HepG2 (cell line): ENCODE measurements around the gene MCF2L. TPM values are rescaled to one million over a fixed set of nuclear protein-coding genes. Genes with fewer than 3 reads are reported as not detected.

ENCODE experiments used
- AHR ChIP-seq: IDR thresholded peaks from 2 replicates; pipeline ENCODE4 v1.6.1; 2018; ENCODE audit warnings: missing genetic modification reagents, missing compliant biosample characterization
- ATF4 ChIP-seq, 2 experiments: fragments of 450-650 bp in 1 of 2; sonication (generic) in 1 of 2; formaldehyde crosslinking; IDR thresholded peaks; 2 replicates each; pipeline versions ENCODE4 v1.5.0 to v1.8.0; 2020 to 2022; ENCODE audit warnings: mild to moderate bottlenecking in 1 of 2, missing genetic modification reagents in 1 of 2
- ATRX ChIP-seq: sonication (generic); formaldehyde crosslinking; IDR thresholded peaks from 2 replicates; pipeline ENCODE4 v1.4.0; 2020; ENCODE audit warnings: missing genetic modification reagents, borderline replicate concordance
- EP300 ChIP-seq, 3 experiments: sonication (generic) in 1 of 3; formaldehyde crosslinking in 1 of 3; IDR thresholded peaks; 2 replicates each; pipeline versions ENCODE4 v1.5.1 to v1.6.1; 2011 to 2020; ENCODE audit warnings: low read depth in 2 of 3, low read length in 2 of 3, borderline replicate concordance in 1 of 3, improper control_type of control experiment in 1 of 3, mild to moderate bottlenecking in 1 of 3, missing genetic modification reagents in 1 of 3, moderate library complexity in 1 of 3
- FOXA3 ChIP-seq: IDR thresholded peaks from 2 replicates; pipeline ENCODE4 v1.6.1; 2016; ENCODE audit warnings: missing genetic modification reagents, missing compliant biosample characterization
- GMEB1 ChIP-seq: sonication (generic); formaldehyde crosslinking; IDR thresholded peaks from 2 replicates; pipeline ENCODE4 v1.5.1; 2020; ENCODE audit warnings: missing genetic modification reagents, mild to moderate bottlenecking, borderline replicate concordance
- HNF1A ChIP-seq, 2 experiments: sonication (generic) in 1 of 2; formaldehyde crosslinking in 1 of 2; IDR thresholded peaks; 2 replicates each; pipeline versions ENCODE4 v1.4.0 to v1.6.1; 2016 to 2020; ENCODE audit warnings: borderline replicate concordance in 1 of 2, low read depth in 1 of 2, mild to moderate bottlenecking in 1 of 2, missing genetic modification reagents in 1 of 2
- IKZF5 ChIP-seq: IDR thresholded peaks from 2 replicates; pipeline ENCODE4 v1.6.1; 2018; ENCODE audit warnings: missing genetic modification reagents, mild to moderate bottlenecking, missing compliant biosample characterization
- KLF15 ChIP-seq: sonication (generic); formaldehyde crosslinking; IDR thresholded peaks from 2 replicates; pipeline ENCODE4 v1.8.1; 2023; ENCODE audit warnings: borderline replicate concordance, mild to moderate bottlenecking, inconsistent platforms, missing genetic modification reagents, mixed read lengths
- MEIS1 ChIP-seq: sonication (generic); formaldehyde crosslinking; IDR thresholded peaks from 2 replicates; pipeline ENCODE4 v1.9.0; 2021; ENCODE audit warnings: mild to moderate bottlenecking, missing genetic modification reagents, moderate library complexity, borderline replicate concordance
- RARA ChIP-seq: IDR thresholded peaks from 2 replicates; pipeline ENCODE4 v1.6.1; 2016; ENCODE audit warnings: missing genetic modification reagents, missing compliant biosample characterization
- SIX4 ChIP-seq: sonication (generic); formaldehyde crosslinking; IDR thresholded peaks from 2 replicates; pipeline ENCODE4 v1.4.0; 2020; ENCODE audit warnings: missing genetic modification reagents
- SOX6 ChIP-seq, 2 experiments: fragments of 450-650 bp in 1 of 2; sonication (generic) in 1 of 2; formaldehyde crosslinking in 1 of 2; IDR thresholded peaks; 2 replicates each; pipeline versions ENCODE4 v1.4.0 to v1.6.1; 2017 to 2020; ENCODE audit warnings: antibody characterized with exemption in 1 of 2, mild to moderate bottlenecking in 1 of 2, missing genetic modification reagents in 1 of 2
- XBP1 ChIP-seq: sonication (generic); formaldehyde crosslinking; IDR thresholded peaks from 2 replicates; pipeline ENCODE4 v1.5.0; 2020; ENCODE audit warnings: missing genetic modification reagents
- ZFP36L2 ChIP-seq: sonication (generic); formaldehyde crosslinking; IDR thresholded peaks from 2 replicates; pipeline ENCODE4 v1.4.0; 2020; ENCODE audit warnings: missing genetic modification reagents
- ZFP37 ChIP-seq: sonication (generic); formaldehyde crosslinking; IDR thresholded peaks from 2 replicates; pipeline ENCODE4 v1.4.0; 2020; ENCODE audit warnings: missing genetic modification reagents, borderline replicate concordance
- ZNF331 ChIP-seq: sonication (generic); formaldehyde crosslinking; IDR thresholded peaks from 2 replicates; pipeline ENCODE4 v1.4.0; 2020; ENCODE audit warnings: missing genetic modification reagents
- ZNF333 ChIP-seq: sonication (generic); formaldehyde crosslinking; IDR thresholded peaks from 2 replicates; pipeline ENCODE4 v1.4.0; 2020; ENCODE audit warnings: mild to moderate bottlenecking, missing genetic modification reagents, borderline replicate concordance
- ZNF44 ChIP-seq: sonication (generic); formaldehyde crosslinking; IDR thresholded peaks from 2 replicates; pipeline ENCODE4 v1.5.1; 2020; ENCODE audit warnings: mild to moderate bottlenecking, missing genetic modification reagents
- ZNF567 ChIP-seq: sonication (generic); formaldehyde crosslinking; IDR thresholded peaks from 2 replicates; pipeline ENCODE4 v1.8.1; 2023; ENCODE audit warnings: mild to moderate bottlenecking, missing genetic modification reagents, borderline replicate concordance
- polyA plus RNA-seq, 8 experiments: library from polyadenylated mRNA; depleted of rRNA in 3 of 8; stranded (reverse) in 7 of 8; unstranded in 1 of 8; fragments of >200 nt; fragmentation: Illumina TruSeq in 4 of 8; extraction: Trizol in 4 of 8; gene quantifications; 2 replicates each; pipeline versions ENCODE4 v1.2.1 to v1.2.3, GENCODE V29; 2011 to 2016; ENCODE audit warnings: low read depth in 4 of 8, missing spikeins in 1 of 8, mixed read lengths in 1 of 8; ENCODE audit not compliant: insufficient read depth in 1 of 8
- total RNA-seq, 5 experiments: library from RNA; depleted of rRNA; stranded (reverse); fragments of >200 nt; fragmentation: Illumina TruSeq; extraction: Trizol; gene quantifications; 2 replicates each; pipeline ENCODE4 v1.2.3, GENCODE V29; 2016; ENCODE audit warnings: low read depth in 1 of 5

The MCF2L gene
- total and polyA plus RNA-seq, 2 of the 13 experiments (the other 11 are each of a cell fraction or from before 2014, with no cell fraction given) = 19.4 to 28.4 TPM

GRCh38 chr13:112956571-112957294, 12.3 kb upstream of the MCF2L start (continued):
- TF ChIP-seq ATF4 (CRISPR knock-in tag; IDR thresholded peaks at IDR 0.05) = peak in 1 of 2 experiments; percentile 48; a peak in 2 of 4 replicates
- TF ChIP-seq ZFP36L2 = no peak
- peak; percentile 53; the same call in 1 of the 2 replicates for TF ChIP-seq ZNF567 (CRISPR knock-in tag)
- no peak for TF ChIP-seq SIX4 (CRISPR knock-in tag)
- TF ChIP-seq EP300 (IDR thresholded peaks at IDR 0.05; ENCODE audit: low read depth in 2 of 2, low read length in 2 of 2) = peak in 1 of 2 experiments; percentile 51; a peak in 2 of 4 replicates
- TF ChIP-seq EP300 (CRISPR knock-in tag; IDR thresholded peaks at IDR 0.05; ENCODE audit: borderline replicate concordance) = no peak
- no peak; the same call in 1 of the 2 replicates for TF ChIP-seq ZNF44
- TF ChIP-seq HNF1A (IDR thresholded peaks at IDR 0.05; ENCODE audit: low read depth) = no peak
- TF ChIP-seq HNF1A (CRISPR knock-in tag; IDR thresholded peaks at IDR 0.05; ENCODE audit: borderline replicate concordance) = no peak
- no peak for TF ChIP-seq ZNF333
- TF ChIP-seq RARA (CRISPR knock-in tag) = peak; percentile 52; the same call in 1 of the 2 replicates
- 0 out of 2 replicates have a peak, but pooled peaks have one; percentile 25 for TF ChIP-seq IKZF5 (CRISPR knock-in tag)
- peak; percentile 81 for TF ChIP-seq FOXA3 (CRISPR knock-in tag)
- TF ChIP-seq XBP1 (CRISPR knock-in tag) = no peak
- TF ChIP-seq AHR (CRISPR knock-in tag) = no peak
- no peak for TF ChIP-seq GMEB1 (CRISPR knock-in tag)
- TF ChIP-seq ATRX (CRISPR knock-in tag) = no peak
- TF ChIP-seq ZNF331 = peak; percentile 15; the same call in 1 of the 2 replicates
- 0 out of 2 replicates have a peak, but pooled peaks have one; percentile 14 for TF ChIP-seq ZFP37
- TF ChIP-seq KLF15 = no peak
- no peak for TF ChIP-seq SOX6 (IDR thresholded peaks at IDR 0.05)
- peak; percentile 92 for TF ChIP-seq SOX6 (CRISPR knock-in tag; IDR thresholded peaks at IDR 0.05)
- TF ChIP-seq MEIS1 (CRISPR knock-in tag) = peak; percentile 51; the same call in 1 of the 2 replicates
